Cardiac muscle cell (in vitro differentiated cells and primary cell): ENCODE measurements around the gene DLG2. TPM values are rescaled to one million over a fixed set of nuclear protein-coding genes. Genes with fewer than 3 reads are reported as not detected.

ENCODE experiments used
- DNase-seq, 2 donors: peaks; one replicate each; pipeline versions ENCODE4 v3.0.0 to v3.0.0-alpha.2; 2010 to 2017; ENCODE audit warnings: low read depth in 1 of 2, low spot score in 1 of 2
- H3K27ac ChIP-seq: fragments of 200-600 bp; sonication (generic); 2 replicates; pipeline ENCODE4 v1.5.1; 2016
- H3K27me3 ChIP-seq: fragments of 200-600 bp; sonication (generic); 2 replicates; pipeline ENCODE4 v1.6.0; 2016; ENCODE audit warnings: control low read depth
- H3K36me3 ChIP-seq: fragments of 200-600 bp; sonication (generic); 2 replicates; pipeline ENCODE4 v1.5.1; 2016; ENCODE audit warnings: control low read depth
- H3K4me1 ChIP-seq: fragments of 200-600 bp; sonication (generic); 2 replicates; pipeline ENCODE4 v1.8.1; 2017; ENCODE audit warnings: low read depth, mild to moderate bottlenecking, mixed run types
- H3K4me3 ChIP-seq: fragments of 200-600 bp; sonication (generic); 2 replicates; pipeline ENCODE4 v1.5.1; 2016; ENCODE audit warnings: mild to moderate bottlenecking
- H3K9me3 ChIP-seq: fragments of 200-600 bp; sonication (generic); 2 replicates; pipeline ENCODE4 v1.5.1; 2017; ENCODE audit warnings: low read depth, mild to moderate bottlenecking, control low read depth
- CTCF ChIP-seq: IDR thresholded peaks from 2 replicates; pipeline ENCODE4 v1.5.1; 2012; ENCODE audit warnings: low read depth, mild to moderate bottlenecking, low read length
- polyA plus RNA-seq: library from polyadenylated mRNA; unstranded; fragments of >200 nt; fragmentation: Nextera tagmentation; extraction: Ambion mirVana; gene quantifications from 2 replicates; pipeline ENCODE4 v1.2.1, GENCODE V29; 2016
- total RNA-seq: library from RNA; depleted of rRNA; stranded (reverse); fragments of >200 nt; gene quantifications from 2 replicates; pipeline ENCODE4 v1.2.3, GENCODE V29; 2016

Gene DLG2
- total and polyA plus RNA-seq, 2 experiments from 2014 or later: 3.5 to 15.9 TPM

DNA sequence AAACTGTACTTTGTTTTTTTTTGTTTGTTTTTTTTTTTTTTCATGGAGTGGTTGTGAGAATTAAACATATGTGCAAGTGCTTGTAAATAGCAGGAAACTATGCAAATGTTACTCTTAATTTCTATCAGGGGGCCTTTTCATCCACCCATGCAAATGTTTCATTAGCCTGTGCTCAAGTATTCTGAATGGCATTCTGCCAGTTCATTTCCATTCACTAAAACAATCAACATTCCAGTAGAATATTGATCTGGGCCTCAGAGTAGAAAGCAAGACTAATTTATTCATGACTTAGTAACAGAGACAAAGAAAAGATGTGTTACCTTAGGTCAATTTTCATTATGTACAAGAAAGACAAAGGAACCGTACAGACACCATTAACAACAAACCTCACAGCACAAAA lies 971.4 kb downstream of the DLG2 start:
- Histone ChIP-seq H3K4me3 (no peak overlapping the region), H3K27ac (no peak overlapping the region), H3K27me3 (no peaks in the 10 kb centered on the region), H3K4me1 (no peaks in the 10 kb centered on the region), H3K36me3 (no peaks in the 10 kb centered on the region), H3K9me3 (no peaks in the 10 kb centered on the region)
- TF ChIP-seq CTCF: no peak
- no peak for DNase-seq

DNA sequence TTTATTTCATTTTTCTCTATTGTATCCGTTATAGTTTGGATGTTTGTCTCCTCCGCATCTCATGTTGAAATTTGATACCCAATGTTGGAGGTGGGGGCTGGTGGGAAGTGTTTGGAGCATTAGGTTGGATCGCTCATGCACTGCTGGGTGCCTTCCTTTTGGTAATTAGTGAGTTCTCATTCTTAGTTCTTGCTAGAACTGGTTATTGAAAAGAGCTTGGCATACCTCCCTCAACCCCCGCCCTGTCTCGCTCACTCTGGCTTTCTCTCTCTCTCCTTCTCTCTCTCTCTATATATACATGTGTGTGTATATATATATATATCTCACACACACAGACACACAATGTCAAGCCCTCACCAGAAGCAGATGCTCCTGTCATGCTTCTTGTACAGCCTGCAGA lies 978.7 kb downstream of the DLG2 start:
- no peaks in the 10 kb centered on the region for H3K4me1 ChIP-seq
- H3K27ac ChIP-seq: no peak overlapping the region
- no peaks in the 10 kb centered on the region for H3K27me3 ChIP-seq
- DNase-seq: no peak
- TF ChIP-seq CTCF: no peak
- H3K4me3 ChIP-seq: no peak overlapping the region
- H3K9me3 ChIP-seq: no peaks in the 10 kb centered on the region
- no peaks in the 10 kb centered on the region for H3K36me3 ChIP-seq

- Histone ChIP-seq H3K4me1 (no peaks in the 10 kb centered on the region), H3K27me3 (no peaks in the 10 kb centered on the region), H3K4me3 (no peak overlapping the region), H3K9me3 (no peaks in the 10 kb centered on the region), H3K27ac (no peak overlapping the region), H3K36me3 (no peaks in the 10 kb centered on the region)
- DNase-seq: no peak
- TF ChIP-seq CTCF: no peak
Observed at GRCh38 chr11:84645988-84646694, 981.0 kb downstream of the DLG2 start.

- DNase-seq: no peak
- no peak overlapping the region for H3K27ac ChIP-seq
- no peaks in the 10 kb centered on the region for H3K27me3 ChIP-seq
- no peaks in the 10 kb centered on the region for H3K36me3 ChIP-seq
- no peaks in the 10 kb centered on the region for H3K9me3 ChIP-seq
- no peak overlapping the region for H3K4me3 ChIP-seq
- no peak for TF ChIP-seq CTCF
- H3K4me1 ChIP-seq: no peaks in the 10 kb centered on the region
Observed at GRCh38 chr11:84642500-84642899, 984.6 kb downstream of the DLG2 start.

DNA sequence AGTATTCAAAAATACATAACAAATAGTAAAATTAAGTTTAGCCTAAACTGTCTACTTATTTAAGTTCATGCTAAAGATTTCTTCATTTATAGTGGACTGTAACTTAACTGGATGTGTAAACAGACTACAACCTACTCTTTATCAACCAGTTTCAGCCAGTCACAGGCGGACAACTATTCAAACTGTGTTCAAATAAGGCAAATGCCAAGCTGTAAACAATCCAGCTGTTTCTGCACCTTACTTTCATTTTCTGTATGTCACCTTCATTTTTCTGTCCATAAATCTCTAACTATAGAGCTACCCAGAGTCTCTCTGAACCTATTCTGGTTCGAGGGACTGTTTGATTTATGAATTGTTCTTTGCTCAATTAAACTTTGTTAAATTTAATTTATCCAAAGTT lies 992.8 kb downstream of the DLG2 start:
- Histone ChIP-seq H3K27ac (no peak overlapping the region), H3K4me1 (peaks cover 18% of the 10 kb centered on the region), H3K4me3 (no peak overlapping the region), H3K27me3 (no peaks in the 10 kb centered on the region), H3K9me3 (no peaks in the 10 kb centered on the region), H3K36me3 (no peaks in the 10 kb centered on the region)
- no peak for TF ChIP-seq CTCF
- DNase-seq: no peak
